PFSK-1 (cell line): ENCODE measurements around the gene ADSS2.

ENCODE experiments used
- FOXP2 ChIP-seq: optimal IDR thresholded peaks from 2 replicates; pipeline ENCODE3; 2011; ENCODE audit warnings: borderline replicate concordance, control low read depth, inconsistent platforms; ENCODE audit not compliant: insufficient read depth; ENCODE audit errors: extremely low read length, extremely low read depth
- POLR2AphosphoS5 ChIP-seq: IDR thresholded peaks from 2 replicates; pipeline ENCODE4 v1.6.1; 2012; ENCODE audit warnings: low read depth, mild to moderate bottlenecking, control low read depth, low read length, moderate library complexity
- SIN3A ChIP-seq: IDR thresholded peaks from 2 replicates; pipeline ENCODE4 v1.6.1; 2012; ENCODE audit warnings: mild to moderate bottlenecking, low read length, moderate library complexity, borderline replicate concordance; ENCODE audit not compliant: insufficient read depth
- TAF1 ChIP-seq: IDR thresholded peaks from 2 replicates; pipeline ENCODE4 v1.6.1; 2012; ENCODE audit warnings: low read length, control low read depth, borderline replicate concordance; ENCODE audit not compliant: insufficient read depth
- TF ChIP-seq, protein P1 (sequence below), 2 experiments: IDR thresholded peaks; 2 replicates each; pipeline versions ENCODE4 v1.6.1 to v1.8.0; 2011 to 2012; ENCODE audit warnings: low read depth in 2 of 2, low read length in 2 of 2, control low read depth in 1 of 2, inconsistent platforms in 1 of 2, mild to moderate bottlenecking in 1 of 2, moderate library complexity in 1 of 2; ENCODE audit not compliant: insufficient read depth in 1 of 2

Gene ADSS2

GRCh38 chr1:244451951-244452795 is 464 bp upstream of the ADSS2 start:
- TF ChIP-seq POLR2AphosphoS5 (peak; percentile 64; the same call in 1 of the 2 replicates), SIN3A (no peak), TAF1 (no peak; the same call in 1 of the 2 replicates), FOXP2 (peak; percentile 75)
- TF ChIP-seq, protein P1, sequence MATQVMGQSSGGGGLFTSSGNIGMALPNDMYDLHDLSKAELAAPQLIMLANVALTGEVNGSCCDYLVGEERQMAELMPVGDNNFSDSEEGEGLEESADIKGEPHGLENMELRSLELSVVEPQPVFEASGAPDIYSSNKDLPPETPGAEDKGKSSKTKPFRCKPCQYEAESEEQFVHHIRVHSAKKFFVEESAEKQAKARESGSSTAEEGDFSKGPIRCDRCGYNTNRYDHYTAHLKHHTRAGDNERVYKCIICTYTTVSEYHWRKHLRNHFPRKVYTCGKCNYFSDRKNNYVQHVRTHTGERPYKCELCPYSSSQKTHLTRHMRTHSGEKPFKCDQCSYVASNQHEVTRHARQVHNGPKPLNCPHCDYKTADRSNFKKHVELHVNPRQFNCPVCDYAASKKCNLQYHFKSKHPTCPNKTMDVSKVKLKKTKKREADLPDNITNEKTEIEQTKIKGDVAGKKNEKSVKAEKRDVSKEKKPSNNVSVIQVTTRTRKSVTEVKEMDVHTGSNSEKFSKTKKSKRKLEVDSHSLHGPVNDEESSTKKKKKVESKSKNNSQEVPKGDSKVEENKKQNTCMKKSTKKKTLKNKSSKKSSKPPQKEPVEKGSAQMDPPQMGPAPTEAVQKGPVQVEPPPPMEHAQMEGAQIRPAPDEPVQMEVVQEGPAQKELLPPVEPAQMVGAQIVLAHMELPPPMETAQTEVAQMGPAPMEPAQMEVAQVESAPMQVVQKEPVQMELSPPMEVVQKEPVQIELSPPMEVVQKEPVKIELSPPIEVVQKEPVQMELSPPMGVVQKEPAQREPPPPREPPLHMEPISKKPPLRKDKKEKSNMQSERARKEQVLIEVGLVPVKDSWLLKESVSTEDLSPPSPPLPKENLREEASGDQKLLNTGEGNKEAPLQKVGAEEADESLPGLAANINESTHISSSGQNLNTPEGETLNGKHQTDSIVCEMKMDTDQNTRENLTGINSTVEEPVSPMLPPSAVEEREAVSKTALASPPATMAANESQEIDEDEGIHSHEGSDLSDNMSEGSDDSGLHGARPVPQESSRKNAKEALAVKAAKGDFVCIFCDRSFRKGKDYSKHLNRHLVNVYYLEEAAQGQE (IDR thresholded peaks at IDR 0.05; ENCODE audit: insufficient read depth in 1 of 2, low read depth in 2 of 2, low read length in 2 of 2), result no peak

- TF ChIP-seq FOXP2, result no peak
- no peak for TF ChIP-seq TAF1
- TF ChIP-seq SIN3A, result peak; percentile 75; the same call in 1 of the 2 replicates
Observed at GRCh38 chr1:244450597-244451538, 841 bp downstream of the ADSS2 start.

- TF ChIP-seq SIN3A (no peak), POLR2AphosphoS5 (no peak), FOXP2 (no peak), TAF1 (no peak)
- TF ChIP-seq, protein P1 (IDR thresholded peaks at IDR 0.05; ENCODE audit: insufficient read depth in 1 of 2, low read depth in 2 of 2, low read length in 2 of 2), result no peak
Observed at GRCh38 chr1:244449936-244450508, 1.7 kb downstream of the ADSS2 start.

DNA sequence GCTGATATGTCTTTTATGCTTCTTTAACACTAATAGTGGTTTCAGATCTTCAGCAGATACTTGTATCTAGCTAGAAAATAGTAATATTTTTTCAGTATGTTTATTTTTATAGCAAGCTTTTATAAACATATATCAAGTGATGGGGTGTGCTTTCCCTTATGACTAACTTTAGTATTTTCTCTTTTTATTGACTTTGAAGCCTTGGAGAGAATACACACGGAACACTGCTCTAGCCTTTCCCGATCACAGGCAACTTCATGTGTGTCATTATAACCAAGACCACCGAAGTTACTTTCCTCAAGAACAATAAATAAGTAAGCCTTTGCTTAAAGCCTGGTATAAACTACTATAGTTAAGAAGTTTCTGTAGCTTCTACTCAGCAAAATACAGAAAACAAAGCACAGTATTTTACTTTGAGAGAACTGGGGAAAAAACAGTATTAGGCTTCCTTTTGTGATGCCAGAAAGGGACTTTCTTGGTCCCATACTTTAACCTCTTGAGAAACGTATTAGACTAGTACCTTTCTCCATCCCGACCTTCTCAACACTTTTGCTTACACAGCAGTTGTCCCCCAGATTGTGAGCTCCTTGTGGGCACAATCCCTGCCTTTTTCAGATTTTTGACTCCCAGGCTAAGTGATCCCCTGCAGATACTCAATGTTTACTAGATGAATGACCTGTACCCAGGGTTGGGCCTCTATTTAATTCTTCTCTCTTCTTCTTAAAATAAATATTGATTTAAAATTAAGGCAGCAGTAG is 3.3 kb downstream of the ADSS2 start:
- TF ChIP-seq FOXP2 (no peak), POLR2AphosphoS5 (no peak), TAF1 (no peak), SIN3A (no peak)
- TF ChIP-seq, protein P1 (IDR thresholded peaks at IDR 0.05; ENCODE audit: insufficient read depth in 1 of 2, low read depth in 2 of 2, low read length in 2 of 2), result no peak

DNA sequence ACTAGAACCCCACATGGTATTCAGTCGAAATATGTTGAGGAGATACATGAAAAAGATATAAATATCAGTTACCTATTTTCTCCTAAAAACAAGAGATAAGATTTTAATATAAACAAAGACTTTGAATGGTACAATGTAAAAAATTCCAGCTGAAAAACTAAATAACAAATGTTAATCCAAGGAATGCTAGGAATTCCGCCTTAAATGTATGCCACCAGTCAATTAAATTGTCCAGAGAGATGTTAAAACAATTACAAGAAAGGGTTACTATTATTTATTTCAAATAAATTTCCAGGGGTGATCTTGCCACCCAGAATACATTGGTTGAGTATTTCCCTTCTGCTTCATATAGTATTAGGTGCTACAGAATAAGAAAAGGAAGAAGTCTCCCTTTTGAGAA is 4.2 kb downstream of the ADSS2 start:
- TF ChIP-seq TAF1 (no peak), FOXP2 (no peak), POLR2AphosphoS5 (no peak), SIN3A (no peak)
- TF ChIP-seq, protein P1 (IDR thresholded peaks at IDR 0.05; ENCODE audit: insufficient read depth in 1 of 2, low read depth in 2 of 2, low read length in 2 of 2), result no peak
